GM18867 (cell line): ENCODE results near the gene RTN1.

Source experiments
- ATAC-seq: cut with Tn5 transposase; IDR thresholded peaks from one replicate; pipeline ENCODE4 v1.9.1; 2021; ENCODE audit warnings: mild to moderate bottlenecking, moderate library complexity; ENCODE audit not compliant: unreplicated experiment

Gene RTN1

GRCh38 chr14:59566725-59567124 lies 303.9 kb downstream of the RTN1 start:
- ATAC-seq, result no peak

- ATAC-seq, result no peak
These were observed 304.3 kb downstream of the RTN1 start for GRCh38 chr14:59566296-59566695.

- ATAC-seq, result no peak
These were observed 305.5 kb downstream of the RTN1 start for GRCh38 chr14:59565087-59565486.

GRCh38 chr14:59564366-59564765 lies 306.2 kb downstream of the RTN1 start:
- ATAC-seq, result no peak

GRCh38 chr14:59547310-59547709 lies 323.3 kb downstream of the RTN1 start:
- ATAC-seq, result no peak
